Mononuclear cell (primary cell): ENCODE data around the gene LRCH2. TPM values are rescaled to one million over a fixed set of nuclear protein-coding genes. Genes with fewer than 3 reads are reported as not detected.

ENCODE experiments used
- H3K27me3 ChIP-seq: 2 replicates; pipeline ENCODE4 v1.6.0; 2011; ENCODE audit warnings: low read length, control low read depth; ENCODE audit not compliant: insufficient read depth
- H3K4me1 ChIP-seq: 2 replicates; pipeline ENCODE4 v1.5.1; 2011; ENCODE audit warnings: mild to moderate bottlenecking, low read length, control low read depth; ENCODE audit not compliant: insufficient read depth
- H3K4me3 ChIP-seq: 2 replicates; pipeline ENCODE4 v1.5.1; 2011; ENCODE audit warnings: mild to moderate bottlenecking, low read length, moderate library complexity
- H3K9me3 ChIP-seq: 2 replicates; pipeline ENCODE4 v1.5.1; 2011; ENCODE audit warnings: low read depth, mild to moderate bottlenecking, control low read depth, low read length
- total RNA-seq: library from RNA; depleted of rRNA; stranded (reverse); fragments of >200 nt; gene quantifications from one replicate; pipeline ENCODE4 v1.2.3, GENCODE V29; 2012

The LRCH2 gene
- total RNA-seq: not detected

GRCh38 chrX:115233497-115234455 is at the start of gene LRCH2:
Gene LRCH2, minus strand, starts transcription at chrX:115234096. Its CDS starts 55 bp downstream, at chrX:115234041.
- no peak within 1 kb of the TSS for H3K4me3 ChIP-seq
- H3K27me3 ChIP-seq: peaks cover 16% of the 10 kb centered on the region
- no peaks in the 10 kb centered on the region for H3K4me1 ChIP-seq
- H3K9me3 ChIP-seq: no peaks in the 10 kb centered on the region

- H3K4me1 ChIP-seq: no peaks in the 10 kb centered on the region
- H3K9me3 ChIP-seq: no peaks in the 10 kb centered on the region
- H3K4me3 ChIP-seq: no peak overlapping the region
- no peaks in the 10 kb centered on the region for H3K27me3 ChIP-seq
These were observed 35.3 kb upstream of the LRCH2 start for GRCh38 chrX:115269051-115269683.

DNA sequence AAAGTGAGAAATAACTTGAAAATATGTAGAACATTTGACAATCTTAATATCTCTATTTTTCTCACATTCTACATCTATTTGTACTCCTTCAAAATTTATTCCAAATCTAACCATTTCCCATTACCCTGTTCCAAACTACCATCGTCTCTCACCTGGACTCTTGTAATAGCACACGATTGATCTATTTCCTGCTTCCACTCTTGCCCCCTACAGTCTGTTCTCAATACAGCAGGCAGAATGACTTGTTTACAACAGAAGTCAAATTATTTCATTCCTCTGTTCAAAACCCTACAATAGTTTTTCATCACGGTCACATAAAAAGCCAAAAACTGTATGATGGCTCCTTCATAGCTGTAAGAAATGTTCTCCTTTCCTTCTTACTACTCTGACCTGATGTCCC is 34.5 kb upstream of the LRCH2 start:
- Histone ChIP-seq H3K4me1 (no peaks in the 10 kb centered on the region), H3K9me3 (no peaks in the 10 kb centered on the region), H3K4me3 (no peak overlapping the region), H3K27me3 (no peaks in the 10 kb centered on the region)

DNA sequence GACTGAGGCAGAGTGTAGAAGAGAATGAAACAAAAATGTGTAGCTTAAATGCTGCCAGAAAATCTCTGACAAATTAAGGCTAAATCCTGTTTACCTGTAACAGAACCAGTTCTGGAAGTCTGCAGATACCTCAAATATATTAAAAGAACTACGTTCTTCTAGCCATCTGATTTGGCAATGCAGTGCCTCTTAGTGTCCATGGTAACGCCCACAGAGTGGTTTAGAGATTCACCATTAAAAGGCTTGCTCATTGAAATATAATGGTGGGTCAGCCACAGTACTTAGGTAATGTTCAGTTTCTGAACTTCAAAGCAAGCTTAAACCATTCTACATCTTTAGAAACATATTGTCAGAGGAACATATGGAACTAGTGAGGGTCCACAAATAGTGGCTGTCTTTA is 32.4 kb upstream of the LRCH2 start:
- Histone ChIP-seq H3K4me3 (no peak overlapping the region), H3K4me1 (no peaks in the 10 kb centered on the region), H3K9me3 (no peaks in the 10 kb centered on the region), H3K27me3 (no peaks in the 10 kb centered on the region)

- no peaks in the 10 kb centered on the region for H3K9me3 ChIP-seq
- no peak overlapping the region for H3K4me3 ChIP-seq
- H3K27me3 ChIP-seq: no peaks in the 10 kb centered on the region
- H3K4me1 ChIP-seq: no peaks in the 10 kb centered on the region
These were observed 30.1 kb upstream of the LRCH2 start for GRCh38 chrX:115264009-115264408.

DNA sequence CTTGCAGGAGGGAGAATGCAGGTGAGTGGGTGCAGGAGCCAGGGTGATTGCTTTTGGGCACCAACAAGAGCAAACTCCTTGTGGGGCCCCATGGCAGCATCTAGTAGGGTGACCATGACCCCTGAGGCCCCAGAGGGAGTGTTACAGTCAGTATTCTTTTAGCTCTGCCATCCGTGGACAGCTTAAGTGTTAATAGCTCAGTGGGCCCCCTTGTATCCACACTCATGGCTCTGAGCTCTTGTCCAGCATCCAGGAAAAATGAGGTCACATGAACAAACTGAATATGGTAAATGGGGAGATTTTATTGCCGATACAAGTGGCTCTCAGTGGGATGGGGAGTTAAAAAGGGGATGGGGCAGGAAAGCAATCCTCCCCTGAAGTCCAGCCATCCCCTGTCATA is 27.3 kb upstream of the LRCH2 start:
- Histone ChIP-seq H3K9me3 (no peaks in the 10 kb centered on the region), H3K4me3 (no peak overlapping the region), H3K4me1 (no peaks in the 10 kb centered on the region), H3K27me3 (no peaks in the 10 kb centered on the region)

GRCh38 chrX:115260330-115260729 is 26.4 kb upstream of the LRCH2 start:
- Histone ChIP-seq H3K9me3 (no peaks in the 10 kb centered on the region), H3K27me3 (no peaks in the 10 kb centered on the region), H3K4me3 (no peak overlapping the region), H3K4me1 (no peaks in the 10 kb centered on the region)

DNA sequence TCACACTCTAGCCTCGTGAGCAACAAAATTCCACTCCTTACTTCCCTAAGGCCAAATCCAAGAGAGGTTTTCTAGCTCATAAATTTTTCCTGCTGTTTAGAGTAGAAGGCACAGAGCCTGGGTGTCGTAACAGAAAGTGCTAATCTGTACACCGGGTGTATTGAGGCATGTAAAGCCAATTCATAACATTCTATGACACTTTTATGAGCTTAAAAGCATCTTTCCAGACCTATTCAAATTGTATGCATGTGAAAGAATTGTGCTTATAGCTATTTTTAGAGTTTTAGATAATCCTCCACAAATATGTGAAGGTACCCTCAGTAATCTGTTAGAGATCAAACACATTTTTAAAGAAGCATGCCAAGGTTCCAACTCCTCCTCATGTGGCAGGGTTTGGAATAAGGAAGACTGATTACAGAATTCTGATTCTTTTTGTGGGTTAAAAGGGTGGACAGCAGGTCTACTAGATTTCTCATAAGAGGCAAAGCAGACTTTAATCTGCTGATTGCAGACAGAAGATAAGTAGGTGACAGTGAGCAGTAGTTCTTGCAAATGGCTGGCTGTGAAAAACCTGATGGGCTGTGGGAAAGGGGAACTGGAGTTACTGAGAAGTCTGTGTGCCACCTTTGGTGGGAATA is 25.5 kb upstream of the LRCH2 start:
- Histone ChIP-seq H3K9me3 (no peaks in the 10 kb centered on the region), H3K4me3 (no peak overlapping the region), H3K27me3 (no peaks in the 10 kb centered on the region), H3K4me1 (no peaks in the 10 kb centered on the region)

DNA sequence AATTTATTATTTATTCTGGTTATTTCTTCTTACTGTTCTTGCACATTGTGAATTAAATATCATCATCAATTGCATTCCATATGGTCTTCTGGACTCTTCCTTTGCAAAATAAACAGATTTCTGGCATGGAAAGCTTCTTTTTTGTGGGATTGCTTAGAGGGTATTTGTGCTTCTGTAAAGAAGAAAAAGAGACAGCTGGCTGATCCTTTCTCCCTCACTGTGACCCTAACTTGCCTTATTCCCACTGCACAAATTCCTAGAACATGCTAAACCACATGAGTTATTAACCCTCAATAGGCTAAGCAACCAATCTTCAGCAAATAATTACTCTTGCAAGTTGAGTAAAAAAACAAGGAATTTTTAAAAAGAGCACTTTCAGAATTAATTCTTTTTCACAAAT is 23.8 kb upstream of the LRCH2 start:
- Histone ChIP-seq H3K4me3 (no peak overlapping the region), H3K9me3 (no peaks in the 10 kb centered on the region), H3K4me1 (no peaks in the 10 kb centered on the region), H3K27me3 (no peaks in the 10 kb centered on the region)

GRCh38 chrX:115255003-115255402 is 21.1 kb upstream of the LRCH2 start:
- Histone ChIP-seq H3K9me3 (no peaks in the 10 kb centered on the region), H3K27me3 (no peaks in the 10 kb centered on the region), H3K4me3 (no peak overlapping the region), H3K4me1 (no peaks in the 10 kb centered on the region)

- H3K27me3 ChIP-seq: no peaks in the 10 kb centered on the region
- no peak overlapping the region for H3K4me3 ChIP-seq
- H3K4me1 ChIP-seq: no peaks in the 10 kb centered on the region
- H3K9me3 ChIP-seq: no peaks in the 10 kb centered on the region
These were observed 17.8 kb upstream of the LRCH2 start for GRCh38 chrX:115251458-115252233.

DNA sequence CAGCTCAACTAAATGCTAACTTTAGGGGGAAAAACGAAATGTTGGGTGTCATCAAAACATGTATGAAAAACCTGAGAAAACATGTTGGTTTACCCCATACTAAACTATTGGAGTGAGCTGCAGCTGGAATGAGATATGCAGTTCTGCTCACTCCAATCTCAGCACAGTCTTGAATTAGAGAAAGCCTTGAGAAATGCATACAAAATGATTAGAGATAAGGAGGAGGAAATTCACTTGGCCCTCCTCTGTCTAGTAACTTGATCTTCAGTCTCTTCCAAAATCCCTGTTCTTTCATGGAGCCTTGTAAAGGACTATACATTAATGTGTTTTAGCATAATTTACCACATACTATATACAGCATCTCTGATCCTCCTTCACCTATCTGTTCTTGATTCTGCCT is 3.2 kb upstream of the LRCH2 start:
- Histone ChIP-seq H3K9me3 (no peaks in the 10 kb centered on the region), H3K27me3 (peaks cover 13% of the 10 kb centered on the region), H3K4me3 (no peak overlapping the region), H3K4me1 (no peaks in the 10 kb centered on the region)

GRCh38 chrX:115236560-115236959 is 2.7 kb upstream of the LRCH2 start:
- Histone ChIP-seq H3K4me3 (no peak overlapping the region), H3K4me1 (no peaks in the 10 kb centered on the region), H3K27me3 (peaks cover 16% of the 10 kb centered on the region), H3K9me3 (no peaks in the 10 kb centered on the region)

GRCh38 chrX:115234461-115234860 is 565 bp upstream of the LRCH2 start:
- no peaks in the 10 kb centered on the region for H3K4me1 ChIP-seq
- no peak overlapping the region for H3K4me3 ChIP-seq
- H3K27me3 ChIP-seq: peaks cover 16% of the 10 kb centered on the region
- H3K9me3 ChIP-seq: no peaks in the 10 kb centered on the region
